ENCODE data around the gene FKBP9.
A peak's percentile ranks its signal among the peaks of the same experiment; 100 is the strongest.
"Not testable (repeated sequence)": the region's sequence is repeated elsewhere in the genome, so short reads cannot be mapped to it uniquely, and the experiment has no call there.

Gene FKBP9

DNA sequence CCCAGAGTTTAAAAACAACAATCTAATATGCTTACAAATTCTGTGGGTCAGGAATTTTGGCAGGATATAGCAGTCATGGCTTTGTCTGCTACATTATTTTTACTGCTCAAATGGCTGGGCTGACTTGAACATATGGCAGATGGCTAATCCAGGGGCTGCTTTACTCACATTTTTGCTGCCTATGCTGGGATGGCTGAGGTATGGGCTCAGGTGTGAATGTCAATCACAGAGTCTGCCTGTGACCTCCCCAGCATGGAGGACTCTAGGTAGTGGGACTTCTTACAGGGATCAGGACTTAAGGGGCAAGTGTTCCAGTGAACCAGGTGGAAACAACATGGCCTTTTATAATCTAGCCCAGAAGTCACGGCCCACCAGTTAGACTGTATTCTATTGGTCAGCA, 4.4 kb upstream of the FKBP9 start:
- no peak for DNase-seq

DNA sequence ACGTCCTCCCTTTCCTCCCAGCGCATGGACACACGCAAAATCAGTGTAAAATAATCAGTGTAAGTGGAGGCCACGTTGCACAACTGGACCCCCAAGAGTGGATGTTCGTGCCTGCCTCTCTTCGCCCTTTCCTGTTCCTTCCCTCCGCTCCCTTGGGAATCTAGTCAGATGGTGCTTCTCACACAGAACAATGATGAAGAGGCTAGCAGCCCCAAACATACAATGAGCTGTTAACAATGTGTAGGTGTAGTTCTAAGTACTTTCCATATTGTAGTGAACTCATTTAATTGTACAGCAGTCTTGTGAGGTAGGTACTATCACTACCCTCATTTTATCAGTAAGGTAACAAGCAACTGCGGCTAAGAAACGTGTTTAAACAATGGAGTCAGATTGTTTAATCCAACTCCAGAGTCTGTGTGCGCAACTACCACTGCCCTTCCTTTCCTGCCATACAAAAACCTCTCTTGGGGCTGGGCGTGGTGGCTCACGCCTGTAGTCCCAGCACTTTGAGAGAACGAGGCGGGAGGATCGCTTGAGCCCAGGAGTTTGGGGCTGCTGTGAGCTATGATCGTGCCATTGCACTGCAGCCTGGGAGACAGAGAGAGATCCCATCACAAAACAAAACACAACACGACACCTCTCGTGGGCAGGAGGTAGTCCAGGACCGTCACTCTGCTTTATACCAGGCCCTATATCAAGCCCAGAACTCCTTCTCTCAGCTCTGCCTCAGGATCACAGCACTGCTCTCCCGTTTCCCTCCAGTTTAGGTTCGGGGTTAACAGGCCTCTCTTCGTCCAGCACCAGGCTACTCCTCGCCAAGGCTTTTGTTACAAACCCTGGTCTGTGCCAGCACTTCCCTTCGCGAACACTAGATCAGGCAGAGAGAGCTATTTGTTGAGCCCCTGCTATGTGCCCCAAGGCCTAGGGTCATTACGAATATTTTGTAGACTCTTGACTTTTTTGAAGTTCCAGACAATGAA, 1.1 kb downstream of the FKBP9 start:
- peak; percentile 86 for DNase-seq

DNA sequence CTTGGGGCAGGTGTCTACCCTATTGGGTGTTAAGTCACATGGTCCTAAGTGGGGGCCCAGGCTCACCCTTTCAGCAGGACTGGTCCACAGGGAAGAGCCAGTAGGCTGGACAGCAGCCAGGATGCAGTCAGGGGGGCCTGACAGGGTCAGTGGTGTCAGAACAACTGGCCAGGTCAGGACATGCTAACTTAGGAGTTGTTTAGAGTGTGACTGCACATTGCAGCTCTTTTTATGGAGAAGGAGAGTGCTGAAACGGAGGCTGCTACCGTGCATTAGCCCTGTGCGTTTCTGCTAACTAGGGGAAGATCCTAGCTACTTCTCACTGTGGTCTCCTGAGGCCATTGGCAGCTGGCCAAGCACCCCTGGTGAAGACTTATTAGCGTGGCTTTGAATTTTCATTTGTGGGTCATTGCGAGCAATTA, 6.7 kb downstream of the FKBP9 start:
- DNase-seq, result not testable (repeated sequence)

DNA sequence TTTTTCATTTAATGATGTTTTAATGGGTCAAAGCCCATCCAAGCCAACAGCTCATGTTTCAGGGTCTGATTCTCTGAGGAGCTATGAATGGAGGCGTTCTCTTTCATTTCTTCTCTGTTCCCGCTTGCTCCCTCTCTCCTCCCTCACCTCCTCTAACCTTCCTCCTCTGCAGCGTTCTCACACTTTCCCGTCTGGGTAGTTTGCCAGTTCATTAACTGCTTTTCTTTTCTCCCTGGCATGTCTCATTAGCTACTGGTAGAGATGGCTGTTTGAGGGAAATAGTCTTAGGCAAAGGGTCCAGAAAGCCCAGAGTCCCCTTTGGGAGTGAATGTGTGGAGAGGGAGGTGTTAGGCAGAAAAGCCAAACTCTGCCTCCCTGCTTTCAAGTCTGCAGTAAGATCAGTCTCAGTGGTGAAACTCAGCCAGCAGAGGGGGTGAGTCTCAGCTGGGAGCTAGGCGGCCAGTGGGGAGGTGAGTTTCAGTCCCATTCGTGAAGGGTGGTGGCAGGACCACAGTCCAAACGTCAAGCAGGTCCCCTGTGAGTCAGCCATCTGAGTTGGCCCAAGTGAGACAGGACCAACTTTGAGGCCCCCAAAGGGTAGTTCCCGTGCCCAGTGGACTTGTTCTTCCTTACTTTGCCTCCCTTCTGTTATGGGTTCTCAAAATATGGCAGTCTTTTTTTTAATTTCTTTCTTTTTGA, 7.4 kb downstream of the FKBP9 start:
- not testable (repeated sequence) for DNase-seq

DNA sequence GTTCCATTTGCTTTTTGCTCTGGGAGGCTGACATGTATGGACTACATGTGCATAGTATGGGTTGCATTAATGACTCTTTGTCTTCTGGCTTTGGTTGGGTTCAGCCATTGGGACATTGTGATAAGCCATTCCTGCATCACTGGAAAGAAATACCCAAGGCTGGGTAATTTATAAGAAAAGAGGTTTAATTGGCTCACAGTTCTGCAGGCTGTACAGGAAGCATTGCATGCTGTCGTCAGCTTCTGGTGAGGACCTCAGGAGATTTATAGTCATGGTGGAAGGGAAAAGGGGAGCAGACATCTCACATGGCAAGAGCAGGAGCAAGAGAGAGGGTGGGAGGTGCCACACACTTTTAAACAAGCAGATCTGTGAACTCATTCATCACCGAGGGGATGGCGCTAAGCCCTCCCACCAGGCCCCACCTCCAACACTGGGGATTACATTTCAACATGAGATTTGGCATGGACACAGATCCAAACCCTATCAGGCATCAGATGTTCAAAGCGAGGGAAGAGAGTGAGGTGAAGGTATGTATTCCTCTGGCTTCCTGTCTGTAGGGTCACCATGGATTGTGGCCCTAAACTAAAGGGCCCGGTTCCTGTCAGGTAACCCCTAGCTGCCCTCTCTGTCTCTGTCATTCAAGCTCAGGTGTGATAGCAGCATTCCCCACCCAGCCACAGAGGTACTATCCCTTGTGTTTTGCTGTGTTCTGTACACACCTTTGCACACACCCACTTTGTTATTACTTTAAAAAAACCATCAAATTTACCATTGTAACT, 9.4 kb downstream of the FKBP9 start:
- DNase-seq, result not testable (repeated sequence)

DNA sequence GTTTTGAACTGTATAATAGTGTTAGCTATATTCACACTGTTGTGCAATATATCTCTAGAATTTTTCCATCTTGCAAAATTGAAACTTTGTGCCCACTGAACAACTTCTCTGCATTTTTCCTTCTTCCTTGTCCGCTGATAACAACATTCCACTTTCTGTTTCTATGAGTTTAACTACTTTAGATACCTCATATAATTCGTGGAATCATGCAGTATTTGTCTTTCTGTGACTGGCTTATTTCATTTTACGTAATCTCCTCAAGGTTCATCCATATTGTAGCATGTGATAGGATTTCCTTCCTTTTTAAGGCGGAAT, 10.0 kb downstream of the FKBP9 start:
- DNase-seq, result not testable (repeated sequence)

DNA sequence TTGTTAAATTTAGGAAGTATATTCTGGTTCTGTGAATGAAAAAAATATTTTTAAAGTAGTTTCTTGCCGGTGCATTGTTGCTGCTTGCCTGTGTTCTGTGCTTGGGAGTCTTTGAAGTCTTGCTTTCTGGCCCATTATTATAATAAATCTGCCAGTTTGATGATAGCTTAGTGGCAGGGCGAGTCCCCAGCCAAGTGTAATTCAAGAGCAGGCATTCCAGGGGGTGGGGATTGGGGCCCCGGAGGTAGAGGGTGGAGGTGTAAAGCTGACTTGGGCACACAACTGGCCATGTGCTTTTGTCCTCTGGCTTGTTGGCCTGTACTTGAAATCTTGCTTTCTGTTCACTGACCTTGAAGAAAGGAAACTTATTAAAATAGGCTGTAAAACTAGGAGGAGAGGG, 14.7 kb downstream of the FKBP9 start:
- DNase-seq, result not testable (repeated sequence)

DNA sequence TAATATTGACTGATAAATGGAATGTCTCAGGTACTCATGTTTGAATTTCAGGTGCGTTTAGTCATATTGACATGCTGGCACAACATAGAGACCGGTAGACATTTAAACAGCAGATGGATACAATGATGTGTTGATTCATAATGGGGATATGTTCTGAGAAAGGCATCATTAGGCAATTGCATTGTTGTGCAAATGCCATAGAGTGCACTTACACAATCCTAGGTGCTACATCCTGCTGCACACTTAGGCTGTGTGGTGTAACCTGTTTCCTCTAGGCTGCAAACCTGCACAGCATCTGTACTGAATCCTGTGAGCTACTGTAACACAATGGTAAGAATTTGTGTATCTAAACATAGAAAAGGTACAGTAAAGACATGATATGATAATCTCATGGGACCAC, 19.9 kb downstream of the FKBP9 start:
- not testable (repeated sequence) for DNase-seq

DNA sequence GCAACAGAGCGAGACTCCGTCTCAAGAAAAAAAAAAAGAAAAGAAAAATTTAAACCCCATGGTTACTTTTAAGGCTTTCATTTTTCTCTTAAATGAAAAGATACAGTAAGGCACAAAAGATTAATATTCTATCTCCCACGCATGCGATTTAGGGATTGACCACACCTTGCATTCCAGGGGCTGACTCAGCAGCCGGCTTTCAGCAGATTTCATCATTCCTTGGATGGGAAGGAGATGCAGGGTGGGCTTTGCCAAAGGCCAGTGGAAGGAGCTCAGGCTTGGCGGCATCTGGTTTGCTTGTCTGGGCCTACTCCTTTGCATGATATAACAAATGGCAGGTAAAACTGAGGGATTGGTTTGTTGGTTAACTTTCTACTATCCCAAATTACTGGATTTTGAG, 22.0 kb downstream of the FKBP9 start:
- DNase-seq, result peak; percentile 96

DNA sequence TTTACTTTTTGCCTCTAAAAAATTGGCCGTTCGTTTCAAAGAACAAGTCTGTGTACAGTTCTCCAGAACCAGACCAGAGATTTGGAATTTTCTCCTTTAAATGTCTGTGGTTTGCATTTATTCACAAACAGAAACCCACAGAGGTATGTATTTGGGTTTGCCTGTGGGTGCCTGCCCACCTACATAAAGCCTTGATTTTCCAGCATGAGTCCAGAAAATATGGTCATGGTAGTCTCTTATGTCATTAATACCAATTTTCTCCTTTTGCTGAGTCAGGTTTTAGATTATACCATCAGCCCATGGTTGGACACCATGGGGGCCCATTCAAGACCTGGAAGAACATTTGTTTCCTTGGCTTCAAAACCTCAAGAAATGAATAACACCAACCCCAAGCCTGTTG, 22.7 kb downstream of the FKBP9 start:
- not testable (repeated sequence) for DNase-seq

DNA sequence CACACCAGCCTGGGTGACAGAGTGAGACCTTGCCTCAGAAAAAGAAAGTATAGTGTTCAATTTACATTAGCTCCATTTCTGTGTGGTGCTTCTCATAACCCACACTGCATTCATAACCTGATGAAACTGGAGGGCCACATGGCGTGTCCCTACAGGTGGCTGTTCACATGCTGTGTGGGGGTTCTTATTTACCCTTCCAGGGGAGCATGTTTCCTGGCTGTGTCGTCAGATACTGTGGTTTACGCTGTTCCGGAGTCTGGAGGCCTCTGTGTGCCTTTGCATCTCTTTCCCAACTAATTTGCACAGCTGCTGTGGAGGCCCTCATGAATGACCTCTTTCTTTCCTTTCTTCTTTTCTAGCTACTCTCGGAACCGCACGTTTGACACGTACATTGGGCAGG, 30.9 kb downstream of the FKBP9 start:
- DNase-seq, result not testable (repeated sequence)

DNA sequence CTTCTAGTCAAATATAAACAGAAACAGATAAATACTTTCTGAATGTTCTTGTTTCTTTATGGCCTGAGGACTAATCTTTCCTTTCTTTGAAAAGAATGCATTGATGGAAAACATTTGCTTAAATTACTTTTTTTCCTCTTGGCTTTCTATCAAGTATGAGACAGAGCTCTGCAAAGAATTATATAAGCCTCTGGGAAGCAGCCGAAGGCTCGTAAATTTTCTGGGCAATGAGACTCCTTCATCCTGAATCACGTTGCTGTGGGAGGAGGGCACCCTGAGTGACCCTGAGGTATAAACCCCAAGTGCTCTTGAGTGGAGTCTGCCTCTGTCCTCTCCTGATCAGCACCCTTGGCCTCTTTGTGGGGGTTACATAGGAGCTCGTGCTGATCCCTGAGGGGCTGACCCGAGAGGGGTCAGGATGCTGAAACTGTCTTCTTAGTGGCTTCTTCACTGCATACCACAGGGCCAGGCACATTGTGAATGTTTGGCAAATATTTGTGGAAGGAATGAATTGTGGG, 33.9 kb downstream of the FKBP9 start:
- peak; percentile 76 for DNase-seq

DNA sequence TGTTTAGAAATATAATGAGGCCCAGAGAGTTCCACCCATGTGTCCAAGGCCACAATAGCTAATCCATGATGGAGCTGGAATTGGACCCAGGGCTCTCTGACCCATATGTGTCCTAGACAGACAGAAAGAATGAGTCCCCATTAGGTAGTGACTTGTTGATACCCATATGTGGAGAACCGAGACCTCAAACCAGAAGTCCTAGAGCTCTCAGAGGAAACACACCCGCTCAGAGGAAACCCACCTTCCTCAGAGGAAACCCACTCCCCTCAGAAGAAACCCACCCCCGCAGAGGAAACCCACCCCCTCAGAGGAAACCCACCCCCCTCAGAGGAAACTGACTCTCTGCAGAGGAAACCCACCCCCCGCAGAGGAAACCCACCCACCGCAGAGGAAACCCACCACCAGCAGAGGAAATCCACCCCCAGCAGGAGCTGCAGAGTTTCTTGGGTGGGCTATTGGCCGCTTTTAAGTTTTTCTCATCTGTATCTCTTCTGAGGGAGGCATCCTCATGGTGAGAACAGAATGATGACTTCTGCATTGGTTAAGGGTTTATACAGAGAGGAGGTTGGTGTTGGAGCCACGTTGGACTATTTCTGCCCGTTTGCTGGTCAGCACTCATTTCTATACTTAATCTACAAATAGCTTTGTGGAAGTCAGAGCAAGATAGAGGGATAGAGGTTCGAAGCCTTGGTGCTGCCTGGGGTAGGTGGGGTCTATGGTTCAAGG, 34.9 kb downstream of the FKBP9 start:
- not testable (repeated sequence) for DNase-seq

DNA sequence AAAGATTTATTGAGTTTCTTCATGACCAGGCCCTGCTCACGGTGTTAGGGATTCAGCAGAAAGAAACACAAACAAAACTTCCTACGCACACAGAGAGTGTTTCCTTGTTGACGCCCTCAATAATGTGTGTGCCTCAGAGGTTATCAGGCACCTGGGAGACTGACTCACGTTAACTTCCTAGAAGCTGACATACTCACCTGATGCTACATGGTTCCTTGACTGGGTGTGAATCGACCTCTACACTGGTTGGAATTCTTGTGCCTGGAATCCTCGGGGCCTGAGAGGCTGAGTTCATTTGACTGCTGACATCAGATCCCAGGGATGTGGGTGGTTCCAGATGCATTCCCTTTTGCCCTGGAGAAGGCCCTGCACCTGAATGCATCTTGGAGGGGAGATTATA, 35.5 kb downstream of the FKBP9 start:
- not testable (repeated sequence) for DNase-seq

DNA sequence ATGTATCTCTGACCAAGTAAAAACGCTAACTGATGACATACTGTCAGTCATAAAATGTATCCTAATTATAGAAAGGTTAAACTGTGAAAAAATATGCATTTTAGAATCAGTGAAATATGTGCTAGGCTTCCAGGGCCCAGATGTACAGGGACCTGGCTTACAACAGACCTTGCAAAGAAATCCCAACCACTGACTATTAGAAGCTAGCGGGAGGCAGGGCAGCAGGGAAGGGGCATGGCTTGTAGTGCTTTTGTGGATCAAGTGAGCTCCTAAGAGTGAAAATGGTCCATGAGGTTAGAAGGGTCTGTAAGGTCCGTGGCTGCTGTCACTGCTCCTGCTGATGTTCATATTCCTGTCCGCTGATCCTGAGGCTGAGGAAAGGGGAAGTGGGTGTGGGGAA, 40.7 kb downstream of the FKBP9 start:
- not testable (repeated sequence) for DNase-seq

DNA sequence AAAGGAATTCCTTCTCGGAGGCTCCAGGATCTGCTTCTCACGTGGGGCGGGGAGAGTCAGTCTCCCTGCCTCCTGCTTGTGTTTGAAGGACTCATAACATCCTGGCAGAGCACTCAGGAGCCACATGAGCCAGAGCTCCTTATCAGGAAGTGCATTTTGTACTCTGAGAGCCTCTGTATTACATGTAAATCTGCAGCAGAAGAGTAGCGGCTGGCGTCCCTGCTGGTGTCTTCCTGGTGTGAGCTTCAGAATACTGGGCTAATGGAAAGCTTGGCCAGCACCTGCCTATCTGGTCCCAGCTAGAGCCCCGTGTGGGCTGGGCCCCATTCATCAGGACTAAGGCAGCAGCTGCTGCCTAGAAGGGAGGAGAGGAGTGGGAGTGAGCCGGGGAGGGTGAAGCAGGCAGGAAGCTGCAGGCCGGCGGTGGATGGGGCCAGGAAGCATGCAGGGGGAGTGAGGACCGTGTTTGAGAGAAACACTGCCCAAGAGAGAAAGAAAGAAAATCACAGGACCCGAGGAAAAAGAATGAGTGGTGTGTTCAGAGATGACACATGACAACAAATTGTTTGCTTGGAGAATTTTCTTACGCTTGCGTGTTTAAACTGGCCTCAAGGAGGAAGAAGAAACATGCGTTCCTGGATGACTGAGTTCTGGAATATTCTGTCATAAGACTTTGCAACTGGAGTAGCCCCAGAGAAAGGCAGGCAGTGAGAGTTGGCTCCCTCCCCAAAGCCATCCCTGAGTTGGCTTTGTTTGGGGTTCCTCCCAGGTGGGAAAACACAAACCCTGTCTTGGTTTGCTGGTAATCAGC, 41.3 kb downstream of the FKBP9 start:
- peak; percentile 76 for DNase-seq

DNA sequence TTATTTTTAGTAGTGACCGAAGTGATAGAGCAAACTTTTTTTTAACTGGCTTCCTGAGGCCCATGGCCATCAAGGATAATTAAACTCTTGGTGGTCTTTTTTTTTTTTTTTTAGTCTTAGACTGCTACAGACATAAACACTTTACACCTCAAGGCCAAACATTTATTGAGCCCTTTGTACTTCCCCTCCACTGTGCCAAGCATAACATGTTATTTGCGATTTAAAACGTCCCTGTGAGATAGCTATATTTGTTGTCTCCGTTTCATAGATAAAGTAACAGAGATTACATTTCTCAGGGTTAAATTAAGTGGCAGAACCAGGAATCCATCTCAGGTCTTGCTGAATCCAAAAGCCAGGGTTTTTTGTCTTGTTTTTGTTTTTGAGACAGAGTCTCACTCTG, 42.1 kb downstream of the FKBP9 start:
- DNase-seq, result not testable (repeated sequence)

DNA sequence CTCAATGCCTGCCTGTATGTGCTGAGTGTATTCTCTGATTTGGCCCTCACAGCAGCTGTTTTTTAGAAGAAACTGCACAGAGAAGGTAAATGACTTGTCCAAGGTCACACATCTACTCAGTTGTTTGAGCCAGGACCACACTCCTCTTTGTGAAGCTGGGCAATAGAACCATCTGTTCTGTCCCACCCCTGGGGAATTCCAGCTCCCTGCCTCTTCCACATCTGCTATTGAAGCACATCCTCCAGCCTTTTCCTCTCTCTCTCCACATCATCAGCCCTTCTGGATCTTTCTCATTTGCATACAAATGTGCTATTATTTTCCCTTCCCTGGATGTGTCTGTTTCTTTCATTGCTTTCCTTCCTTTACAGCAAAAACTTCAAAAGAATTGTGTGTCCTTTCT, 45.9 kb downstream of the FKBP9 start:
- not testable (repeated sequence) for DNase-seq

DNA sequence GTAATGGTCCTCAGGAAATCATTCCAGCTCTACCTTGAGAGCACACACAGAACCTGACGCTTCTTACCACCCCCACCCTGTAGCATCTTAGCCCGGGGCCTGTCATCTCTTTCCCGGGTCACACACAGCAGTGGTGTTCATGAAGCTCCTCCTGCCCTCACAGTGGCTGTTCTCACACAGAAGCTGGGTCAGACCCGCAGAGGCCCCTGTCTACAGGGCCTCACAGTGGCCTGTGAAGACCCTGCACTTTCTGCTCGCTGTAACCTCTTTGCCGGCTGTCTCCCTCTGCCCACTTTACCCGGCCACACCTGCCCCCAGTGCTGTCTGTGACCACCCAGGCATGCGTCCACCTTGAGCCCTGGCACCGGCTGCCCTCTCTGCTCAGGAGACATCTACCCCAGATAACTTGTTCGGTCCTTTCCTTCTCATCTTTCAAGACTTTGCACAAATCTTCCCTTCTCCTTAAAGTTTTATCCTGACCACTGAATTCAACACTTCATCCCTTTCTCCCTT, 46.9 kb downstream of the FKBP9 start:
- DNase-seq, result not testable (repeated sequence)

DNA sequence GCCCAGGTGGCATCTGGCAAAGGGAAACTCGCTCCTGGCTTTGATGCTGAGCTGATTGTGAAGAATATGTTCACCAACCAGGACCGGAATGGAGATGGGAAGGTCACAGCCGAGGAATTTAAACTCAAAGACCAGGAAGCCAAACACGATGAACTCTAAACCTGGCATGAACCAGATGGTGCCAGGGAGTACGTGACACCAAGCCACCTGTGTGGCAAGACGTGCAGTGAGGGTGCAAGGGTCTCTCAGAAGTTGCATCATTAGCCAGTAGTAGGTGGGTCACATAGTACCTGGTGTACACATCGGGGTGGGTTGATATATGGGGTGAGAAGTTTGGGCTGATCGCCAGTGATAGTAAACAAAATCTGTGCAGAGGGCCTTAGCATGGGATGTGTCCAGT, 48.0 kb downstream of the FKBP9 start:
- not testable (repeated sequence) for DNase-seq

DNA sequence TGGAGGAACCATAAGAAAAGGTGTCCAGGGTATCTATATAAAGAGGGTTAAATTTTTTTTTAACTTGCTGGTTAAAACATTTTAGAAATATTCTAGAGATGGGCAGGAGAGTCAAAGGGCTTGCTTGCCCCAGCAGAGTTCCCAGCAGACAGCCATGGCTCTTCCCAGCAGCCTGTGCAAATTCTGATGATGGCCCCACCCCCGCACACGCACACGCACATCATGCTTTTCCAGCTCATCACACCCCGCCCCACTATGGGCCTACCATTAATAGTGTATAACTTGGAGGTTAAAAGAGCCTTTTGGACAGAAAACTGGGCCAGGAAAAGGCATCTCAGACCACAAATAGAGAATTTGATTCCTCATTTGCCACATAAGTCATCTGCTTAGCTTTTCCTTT, 48.5 kb downstream of the FKBP9 start:
- DNase-seq, result not testable (repeated sequence)

All from fibroblast of skin of scalp (primary cell).